NCI-H345 treated with DMSO at 0.1 percent for 48 hours (cell line): ENCODE data around the gene XPC.
A peak's percentile ranks its signal among the peaks of the same experiment; 100 is the strongest.

Experiments
- DNase-seq: peaks from one replicate; lab custom pipeline; 2025; ENCODE audit not compliant: unreplicated experiment; lab: John Stamatoyannopoulos, UW

The XPC gene

DNA sequence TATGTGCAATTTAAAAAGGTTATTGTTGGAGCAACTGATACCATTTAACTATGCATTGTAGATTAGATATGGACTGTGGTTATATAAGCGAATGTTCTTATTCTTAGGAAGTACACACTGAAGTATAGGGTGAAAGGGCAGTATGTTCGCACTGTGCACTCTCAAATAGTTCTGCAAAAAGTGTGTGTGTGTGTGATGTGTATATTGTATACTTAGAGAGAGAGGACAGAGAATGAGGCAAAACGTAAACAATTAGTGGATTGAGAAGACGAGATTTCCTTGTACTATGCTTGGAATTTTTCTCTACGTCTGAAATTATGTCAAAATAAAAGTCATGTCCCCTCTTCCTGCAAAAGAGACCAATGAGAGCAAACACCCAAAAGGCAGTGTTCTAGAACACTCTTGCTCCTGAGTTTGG is 30.6 kb upstream of the XPC start:
- no peak for DNase-seq

DNA sequence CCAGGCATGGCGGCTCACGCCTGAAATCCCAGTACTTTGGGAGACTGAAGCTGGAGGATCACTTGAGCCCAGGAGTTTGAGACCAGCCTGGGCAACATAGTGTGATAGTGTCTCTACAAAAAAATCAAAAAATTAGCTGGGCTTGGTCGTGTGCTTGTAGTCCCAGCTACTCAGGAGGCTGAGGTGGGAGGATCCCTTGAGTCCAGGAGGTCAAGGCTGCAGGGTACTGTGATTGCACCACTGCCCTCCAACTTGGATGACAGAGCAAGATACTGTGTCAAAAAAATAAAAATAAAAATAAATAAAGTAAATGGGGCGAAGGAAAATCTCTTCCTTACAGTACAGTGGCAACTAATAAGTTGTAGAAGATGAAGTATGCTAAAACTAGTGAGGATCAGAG is 29.8 kb upstream of the XPC start:
- DNase-seq = no peak

DNA sequence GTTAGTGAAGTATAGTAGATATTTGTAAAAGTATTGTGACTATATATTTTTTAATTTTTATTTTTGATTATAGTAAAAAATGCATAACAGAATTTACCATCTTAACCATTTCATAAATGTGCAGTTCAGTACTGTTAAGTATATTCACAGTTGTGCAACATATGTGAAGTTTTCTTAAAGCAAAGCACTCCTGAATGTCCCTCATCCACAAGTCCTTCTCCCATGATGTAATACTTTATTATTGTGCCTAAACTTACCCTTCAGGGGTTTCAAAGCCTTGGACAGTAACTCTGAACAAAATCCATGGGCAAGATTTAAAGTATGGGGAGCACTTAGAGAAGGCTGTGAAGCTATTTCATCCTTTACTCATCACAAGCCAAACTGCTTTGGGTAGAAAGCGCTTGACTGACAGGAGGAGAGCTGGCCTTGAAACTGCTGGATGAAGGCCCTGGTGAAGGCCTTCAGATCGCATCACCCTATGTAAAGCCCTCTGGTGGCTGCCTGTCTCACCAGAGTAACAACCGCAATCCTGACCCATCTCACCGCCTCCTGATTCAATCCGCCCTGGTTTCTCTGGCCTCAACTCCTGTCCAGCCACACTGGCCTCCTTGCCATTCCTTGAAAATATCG is 28.3 kb upstream of the XPC start:
- no peak for DNase-seq

DNA sequence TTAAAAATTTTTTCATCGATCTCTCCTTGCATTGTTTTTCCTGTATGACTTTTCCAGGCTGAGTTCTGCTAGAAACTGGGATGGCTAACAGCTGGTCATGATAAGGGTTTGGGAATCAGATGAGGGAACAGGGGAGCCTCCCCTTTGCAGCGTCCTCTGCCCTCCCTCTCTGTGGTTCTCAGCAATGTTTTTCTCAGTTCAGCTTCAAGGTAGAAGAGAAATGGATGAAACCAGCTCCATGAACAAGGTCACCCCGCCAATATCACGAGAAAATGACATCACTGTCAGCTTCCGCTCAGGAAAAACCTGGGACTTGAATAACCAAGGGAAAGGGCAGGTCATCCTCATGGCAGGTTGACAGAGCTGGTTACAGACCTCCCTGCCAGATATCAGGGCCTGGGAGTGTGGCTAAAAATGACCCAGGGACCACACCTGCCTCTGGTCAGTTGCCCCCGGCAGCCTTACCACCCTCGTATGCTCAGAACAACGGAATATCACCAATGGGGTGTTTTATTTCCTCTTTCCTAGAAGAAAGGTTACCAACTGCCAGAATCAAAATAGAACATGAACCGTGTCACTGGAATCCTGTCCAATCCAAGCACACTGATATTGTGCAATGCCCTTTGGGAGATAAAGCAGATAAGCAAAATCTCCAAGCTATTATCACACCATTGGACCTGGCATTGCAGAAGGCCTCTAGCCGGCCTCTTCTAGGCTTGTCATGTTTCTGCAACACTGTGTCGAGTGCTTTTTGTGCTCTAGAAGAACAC is 26.3 kb upstream of the XPC start:
- no peak for DNase-seq

DNA sequence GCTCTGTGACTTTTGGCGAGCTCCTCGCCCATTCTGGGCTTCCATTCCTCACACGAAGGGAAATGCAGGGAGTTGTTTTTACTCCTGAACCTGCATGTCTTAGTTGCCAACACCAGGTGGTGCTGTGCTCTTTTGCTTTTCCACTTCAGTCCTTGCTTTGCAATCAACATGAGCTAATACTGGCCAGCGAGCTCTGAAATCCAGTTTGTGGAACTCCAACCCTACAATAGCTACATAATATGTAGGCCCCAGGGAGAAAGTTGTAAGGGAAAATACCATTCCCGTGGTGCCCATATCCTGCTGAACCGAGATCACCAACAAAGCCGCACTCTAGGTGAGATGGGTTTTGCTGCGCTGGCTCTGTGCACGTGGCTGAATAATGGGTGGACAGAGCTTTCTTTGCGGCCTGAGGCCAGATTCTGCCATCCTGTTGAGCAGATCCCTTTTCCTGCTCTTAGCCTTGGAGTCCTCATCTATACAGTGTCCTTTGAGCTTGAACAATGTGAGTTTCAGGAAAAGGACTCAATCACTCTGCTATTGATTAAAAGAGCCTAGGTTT is 25.2 kb upstream of the XPC start:
- DNase-seq = peak; percentile 22

DNA sequence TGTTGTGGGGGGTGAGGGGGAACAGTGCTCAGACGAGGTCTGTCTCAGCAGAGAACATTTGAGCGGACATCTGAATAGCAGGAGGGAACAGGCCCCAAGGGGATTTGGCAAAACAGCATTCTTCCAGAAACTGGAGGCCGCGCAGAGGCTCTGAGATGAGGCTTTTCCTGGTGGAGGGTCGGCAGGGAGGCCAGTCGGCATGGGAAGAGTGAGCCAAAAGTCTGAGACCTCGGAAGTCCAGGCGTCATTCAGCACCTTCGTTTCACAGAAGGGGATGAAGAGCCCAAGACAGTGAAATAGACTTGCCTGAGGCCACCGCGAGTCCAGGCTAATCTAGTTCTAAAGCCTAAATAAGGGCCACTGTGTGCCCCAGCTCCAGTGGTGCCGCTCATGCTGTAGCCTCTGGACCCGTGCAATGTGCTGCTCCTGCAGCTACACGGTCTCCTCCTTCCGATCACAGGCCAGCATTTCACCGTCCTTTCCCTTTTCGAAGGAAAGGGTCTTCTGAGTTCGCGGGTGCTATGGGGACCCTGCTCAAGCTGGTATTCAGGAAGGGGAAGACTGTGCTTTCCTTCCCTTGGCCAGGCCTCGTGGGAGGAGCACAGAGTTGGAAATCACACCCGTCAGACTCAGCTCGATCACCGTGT is 24.6 kb upstream of the XPC start:
- no peak for DNase-seq

DNA sequence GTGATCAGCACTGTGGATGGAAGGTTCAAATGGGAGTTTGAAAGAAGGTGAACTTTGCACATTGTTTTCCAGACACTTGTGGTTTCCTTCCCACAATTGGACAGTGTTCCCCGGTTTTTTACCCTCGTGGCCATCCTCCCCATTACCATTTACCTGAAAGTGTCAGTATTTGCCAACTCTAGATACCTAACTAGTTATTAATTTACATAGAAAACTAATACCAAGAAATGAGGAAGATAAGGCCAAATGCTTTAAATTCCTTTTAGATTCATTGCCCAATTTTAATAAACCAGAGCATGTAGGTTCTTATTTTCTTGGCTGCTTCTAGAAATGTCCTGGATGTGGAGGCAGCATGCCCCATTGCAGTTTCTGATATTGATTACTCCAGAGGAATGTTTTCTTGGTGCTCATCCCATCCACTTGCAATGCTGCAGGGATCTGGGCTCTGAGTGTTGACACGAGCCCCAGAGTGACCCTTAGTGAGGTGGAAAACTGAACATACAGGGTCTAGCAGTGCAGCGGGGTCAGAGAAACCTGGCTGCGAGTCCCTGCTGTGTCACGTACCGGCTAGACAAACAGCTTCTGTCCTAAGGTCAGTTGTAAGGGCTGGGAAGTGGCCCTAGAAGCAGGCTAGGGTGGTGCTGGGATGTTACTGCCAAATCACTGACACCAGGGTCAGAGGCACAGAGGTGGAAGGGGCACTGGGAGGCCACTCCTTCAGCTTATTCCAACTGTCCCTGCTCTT is 23.7 kb upstream of the XPC start:
- no peak for DNase-seq

DNA sequence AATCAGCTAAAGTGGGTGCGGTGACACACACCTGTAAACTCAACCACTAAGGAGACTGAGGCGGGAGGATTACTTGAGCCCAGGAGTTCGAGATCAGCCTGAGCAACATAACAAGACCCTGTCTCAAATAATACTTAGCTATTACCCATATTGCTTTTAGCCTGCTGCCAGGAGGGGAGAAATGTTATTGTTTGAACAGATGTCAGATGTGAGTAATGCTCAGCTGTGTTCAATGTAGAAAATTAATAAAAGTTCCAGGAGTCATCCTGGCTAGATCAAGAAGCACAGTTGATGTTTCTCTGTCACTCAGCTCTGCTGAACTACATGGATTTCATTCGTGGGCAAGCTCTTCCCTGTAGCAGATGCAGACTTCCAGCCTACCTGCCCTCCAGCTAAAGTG is 22.4 kb upstream of the XPC start:
- no peak for DNase-seq

DNA sequence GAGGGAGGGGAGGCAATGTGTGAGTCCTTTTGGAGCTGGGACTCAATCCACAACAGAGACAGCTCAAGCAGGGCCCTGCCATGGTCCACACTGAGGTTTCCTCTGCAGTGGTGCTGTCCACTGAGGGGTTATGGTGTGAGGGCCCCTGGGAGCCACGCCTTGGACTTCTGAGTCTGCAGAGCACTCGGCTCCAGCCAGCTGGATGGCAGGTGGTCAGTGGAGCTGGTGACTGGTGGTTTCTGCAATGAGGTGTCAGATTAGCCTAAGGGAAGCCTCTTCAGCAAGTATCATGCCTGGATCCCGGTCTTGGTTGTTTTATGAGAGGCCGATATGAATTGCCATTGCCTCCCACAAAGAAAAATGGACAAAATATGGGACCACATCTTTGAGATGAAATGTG is 21.9 kb upstream of the XPC start:
- DNase-seq = no peak

DNA sequence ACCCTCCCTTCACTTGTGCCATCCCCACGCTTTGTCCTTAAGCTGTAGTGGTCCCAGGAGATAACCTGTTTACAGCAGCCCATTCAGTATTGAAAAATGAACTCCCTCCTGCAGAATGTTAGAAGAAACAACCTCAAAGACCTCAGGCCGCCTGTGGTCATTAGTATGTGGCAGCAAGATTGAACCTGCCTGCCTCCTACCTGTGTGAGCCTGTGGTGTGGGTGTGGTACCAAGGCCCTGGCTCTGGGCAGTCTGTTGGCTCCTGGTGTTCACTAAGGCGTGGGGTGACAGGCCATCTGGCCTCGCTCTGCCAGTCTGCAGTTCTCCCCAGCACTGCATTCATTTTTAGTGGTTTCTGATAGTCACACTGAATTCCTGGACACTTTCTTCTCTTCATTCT is 21.2 kb upstream of the XPC start:
- DNase-seq = no peak

DNA sequence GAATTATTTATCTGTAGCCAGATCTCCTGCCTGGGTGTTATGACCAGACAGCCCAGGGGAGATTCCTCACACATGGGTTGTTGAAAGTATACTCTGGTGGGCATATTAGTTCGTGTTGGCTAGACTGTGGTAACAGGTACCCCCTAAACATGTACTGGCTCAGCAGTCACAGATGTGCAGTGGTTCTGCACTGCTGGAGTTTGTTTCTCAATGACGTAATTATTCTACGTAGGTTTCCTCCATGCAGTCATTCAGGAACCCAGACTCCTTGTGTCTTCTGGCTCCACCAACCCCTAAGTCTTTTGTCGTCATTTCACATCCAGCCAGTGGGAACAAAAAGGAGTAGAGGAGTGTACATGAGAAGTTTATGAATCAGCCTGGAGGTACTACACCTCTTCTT is 16.5 kb upstream of the XPC start:
- no peak for DNase-seq

DNA sequence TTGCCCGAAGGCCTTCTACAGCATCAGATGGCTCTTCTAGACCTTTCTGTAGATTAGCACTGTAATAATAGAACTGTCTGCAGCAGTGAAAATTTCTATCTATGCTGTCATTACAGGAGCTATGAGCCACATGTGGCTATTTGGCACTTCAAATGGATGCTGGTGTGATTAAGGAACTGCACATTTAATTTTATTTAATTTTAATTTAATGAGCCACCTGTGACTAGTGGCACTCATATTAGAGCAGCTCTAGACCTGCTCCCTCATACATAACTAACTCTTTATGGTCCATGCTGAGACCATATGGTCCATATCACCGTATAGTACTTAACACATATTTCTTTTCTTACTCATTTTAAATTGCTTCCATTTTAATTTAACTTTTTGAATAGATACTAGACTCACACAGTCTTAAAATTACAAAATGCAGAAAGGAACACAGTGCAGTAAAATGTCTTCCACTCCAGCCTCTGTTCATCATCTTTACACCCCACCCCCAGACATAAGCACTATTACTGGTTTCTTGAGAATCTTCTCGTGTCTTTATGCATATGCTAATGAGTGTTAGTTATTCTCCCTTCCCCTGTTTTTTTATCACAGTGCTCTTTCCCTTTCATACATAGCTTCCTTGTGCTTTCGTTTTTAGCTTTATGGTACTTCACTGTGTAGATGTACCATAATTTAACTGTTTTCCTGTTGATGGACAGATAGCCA is 9.8 kb upstream of the XPC start:
- no peak for DNase-seq

DNA sequence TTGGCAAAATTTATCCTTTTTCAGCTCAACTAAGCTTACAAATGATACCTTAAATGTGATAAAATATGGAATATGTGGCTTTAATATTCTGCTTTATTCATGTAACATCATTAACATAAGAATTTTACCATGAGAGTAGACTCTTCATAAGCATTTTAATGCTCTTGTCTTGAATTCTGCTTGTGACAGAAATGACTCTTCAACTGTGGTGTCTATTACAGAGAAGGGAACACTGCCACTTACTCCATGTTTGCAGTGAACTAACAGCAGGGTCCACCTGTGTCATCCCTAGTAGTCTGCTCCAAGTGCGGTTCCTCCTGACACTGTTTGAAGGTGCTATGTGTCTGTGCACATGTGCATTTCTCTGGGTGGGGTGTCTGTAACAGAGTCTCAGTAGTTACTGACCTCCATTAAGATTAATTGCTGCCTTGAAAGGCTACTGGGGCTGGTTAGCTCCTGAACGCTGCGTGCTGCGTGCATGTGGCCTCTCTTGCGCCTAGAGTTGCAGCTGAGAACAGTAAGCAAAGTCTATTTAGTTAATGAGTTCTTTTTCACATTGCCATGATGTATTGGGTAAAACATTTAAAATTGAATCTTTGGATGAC is 8.6 kb upstream of the XPC start:
- no peak for DNase-seq

DNA sequence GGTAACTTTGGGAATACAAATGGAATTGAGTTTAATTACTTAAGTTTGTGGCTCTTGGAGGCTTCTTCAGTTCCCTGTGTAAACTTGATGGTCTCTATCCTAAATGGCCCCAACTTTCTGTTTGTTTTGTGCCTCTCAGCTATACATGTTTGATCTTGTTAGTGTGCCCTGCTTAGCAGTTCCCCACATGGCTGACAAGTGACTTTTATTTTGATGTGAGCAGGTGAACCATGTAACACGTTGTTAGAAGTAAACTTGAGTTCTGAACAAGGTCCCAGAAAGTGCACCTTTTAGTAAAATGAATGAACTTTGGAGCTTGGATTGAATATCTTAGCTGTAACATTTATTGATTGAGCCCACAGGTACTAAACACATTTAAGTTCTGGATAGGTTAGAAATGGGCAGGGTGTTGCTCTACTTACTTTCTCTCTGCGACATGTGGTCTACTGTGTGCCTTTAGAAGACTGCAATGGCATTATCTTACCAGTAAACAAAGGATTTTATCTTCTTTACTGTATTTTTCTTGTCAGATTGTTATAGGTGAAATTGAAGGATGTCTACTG is 4.7 kb upstream of the XPC start:
- no peak for DNase-seq

DNA sequence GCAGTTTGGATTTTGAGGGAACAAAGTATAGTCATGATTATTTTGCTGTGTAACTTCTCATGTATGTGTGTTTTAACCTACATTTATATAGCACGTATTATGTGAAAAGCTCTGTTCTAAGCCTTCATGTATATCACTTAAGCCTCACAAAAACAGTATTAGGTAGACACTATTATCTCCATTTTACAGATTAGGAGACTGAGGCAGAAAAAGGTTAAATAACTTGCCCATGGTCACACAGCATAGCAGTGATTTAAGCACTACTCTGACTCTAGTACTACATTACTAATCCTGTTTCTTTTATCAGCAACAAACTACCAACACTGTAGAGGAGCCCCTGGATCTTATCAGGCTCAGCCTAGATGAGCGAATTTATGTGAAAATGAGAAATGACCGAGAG is 2.9 kb upstream of the XPC start:
- DNase-seq = no peak

DNA sequence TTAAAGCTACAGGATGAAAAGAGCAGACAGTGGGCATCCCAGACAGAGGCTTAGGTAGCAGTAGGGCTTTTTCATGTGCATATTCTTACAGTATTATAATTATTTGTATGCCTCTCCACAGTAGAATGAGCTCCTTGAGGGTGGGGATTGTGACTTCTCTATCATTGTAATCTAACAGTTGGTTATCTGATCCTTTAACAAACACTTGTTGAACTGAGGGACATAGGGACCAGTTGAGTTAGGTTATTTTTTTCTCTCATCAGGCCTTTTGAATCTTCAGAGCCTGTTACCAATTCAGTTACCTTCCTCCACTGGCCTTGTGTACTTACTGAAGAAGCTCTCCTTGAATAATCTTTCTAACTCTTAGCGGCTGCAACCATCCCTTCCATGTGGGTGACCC is 1.4 kb upstream of the XPC start:
- DNase-seq = no peak

DNA sequence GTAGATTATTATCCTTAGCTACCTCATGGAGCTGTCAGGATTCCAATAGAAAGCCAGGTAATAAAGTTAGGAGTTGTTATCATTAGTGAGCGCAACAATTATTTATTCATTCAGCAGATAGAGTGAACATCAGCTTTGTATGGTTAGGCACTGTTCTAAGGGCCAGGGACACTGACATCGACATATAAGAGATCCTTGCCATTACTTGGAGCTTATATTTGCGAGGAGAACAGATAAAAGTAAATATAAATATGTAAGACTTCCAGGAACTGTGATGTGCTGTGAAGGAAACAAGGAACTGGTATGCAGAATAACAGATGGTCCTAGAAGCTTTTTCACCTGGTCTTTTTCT is 689 bp upstream of the XPC start:
- DNase-seq = no peak

DNA sequence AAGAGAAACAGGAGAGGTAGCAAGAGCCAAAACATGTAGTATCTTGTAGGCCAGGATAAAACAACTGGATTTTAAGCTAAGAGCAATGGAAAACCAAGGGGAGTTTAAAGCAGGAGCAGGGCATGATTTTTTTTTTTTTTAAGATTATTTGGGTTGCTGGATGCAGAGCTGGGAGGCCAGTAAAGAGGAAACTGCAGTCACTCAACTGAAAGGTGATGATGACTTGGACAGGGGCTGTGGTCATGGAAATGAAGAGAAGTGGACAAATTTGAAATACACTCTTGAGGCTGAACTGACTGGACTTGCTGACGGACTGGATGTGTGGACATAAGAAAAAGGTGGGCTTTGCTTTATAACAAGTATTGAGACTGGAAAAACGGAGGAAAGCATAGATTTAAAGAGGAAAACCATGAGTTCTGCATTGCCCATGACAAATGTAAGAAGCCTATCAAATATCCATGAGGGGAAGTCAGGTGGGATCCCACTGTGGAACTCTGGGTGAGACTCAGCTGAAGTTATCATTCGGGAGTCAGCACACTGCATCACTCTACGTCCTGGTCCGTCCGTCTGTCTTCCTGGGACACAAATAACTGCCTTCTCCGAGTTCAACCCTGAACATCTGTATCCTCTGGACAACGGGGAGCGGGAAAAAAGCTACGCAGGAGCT is 688 bp downstream of the XPC start:
- DNase-seq = no peak

DNA sequence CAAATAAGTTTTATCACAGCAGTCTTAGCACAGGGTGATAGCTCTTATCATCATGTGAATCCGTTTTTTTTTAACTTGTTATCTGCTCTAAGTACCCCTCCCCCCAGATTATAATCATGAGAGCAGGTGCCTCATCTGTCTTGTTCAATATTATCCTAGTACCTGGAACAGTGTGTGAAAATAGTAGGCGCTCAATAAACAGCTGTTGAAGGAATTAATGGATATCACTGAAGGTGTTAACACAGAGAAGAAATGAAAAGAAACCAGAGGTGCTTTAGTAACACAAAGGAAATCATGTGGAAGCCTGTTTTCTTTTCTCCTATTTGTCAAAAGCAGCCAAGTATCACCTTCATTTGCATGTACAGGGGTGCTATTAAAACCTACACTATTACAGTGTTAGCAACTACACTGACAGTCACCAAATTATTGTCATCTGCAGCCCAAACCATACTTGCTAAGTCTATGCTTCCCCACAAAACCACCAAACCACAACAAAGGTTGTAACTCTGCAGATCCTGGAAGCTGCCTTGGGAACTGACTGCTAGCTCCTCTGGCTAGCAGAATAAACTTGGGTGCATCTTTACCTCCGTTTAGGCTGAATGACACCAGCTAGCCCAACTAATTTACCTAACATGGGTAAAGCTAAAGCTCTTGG is 2.9 kb downstream of the XPC start:
- no peak for DNase-seq
